H1 (cell line): Measurements from ENCODE around the gene ISM1. TPM values are rescaled to one million over a fixed set of nuclear protein-coding genes. Genes with fewer than 3 reads are reported as not detected.

Experiments
- BACH1 ChIP-seq: IDR thresholded peaks from 2 replicates; pipeline ENCODE4 v1.6.1; 2012; ENCODE audit warnings: low read length, improper control_type of control experiment
- CHD2 ChIP-seq: IDR thresholded peaks from 2 replicates; pipeline ENCODE4 v1.6.1; 2012; ENCODE audit warnings: low read length, improper control_type of control experiment
- CHD7 ChIP-seq: fragments of 300-600 bp; sonication (generic); IDR thresholded peaks from 2 replicates; pipeline ENCODE4 v1.7.1; 2012; ENCODE audit warnings: low read length, moderate library complexity, mild to moderate bottlenecking, inconsistent platforms; ENCODE audit not compliant: insufficient replicate concordance
- PHF8 ChIP-seq: fragments of 200-600 bp; sonication (generic); conservative IDR thresholded peaks from 2 replicates; pipeline ENCODE4 v1.7.1; 2012; ENCODE audit warnings: low read depth, mild to moderate bottlenecking, inconsistent platforms, low read length, moderate library complexity
- RAD21 ChIP-seq, 2 experiments: IDR thresholded peaks in 1 of 2; conservative IDR thresholded peaks in 1 of 2; 2 replicates each; pipeline ENCODE4 v1.6.1; 2011; ENCODE audit warnings: low read depth in 2 of 2, low read length in 2 of 2, improper control_type of control experiment in 1 of 2, inconsistent platforms in 1 of 2, mild to moderate bottlenecking in 1 of 2, moderate library complexity in 1 of 2
- SP2 ChIP-seq: IDR thresholded peaks from 2 replicates; pipeline ENCODE4 v1.6.1; 2012; ENCODE audit warnings: mild to moderate bottlenecking, low read length, inconsistent platforms
- polyA plus RNA-seq, 7 experiments: library from polyadenylated mRNA; depleted of rRNA in 3 of 7; stranded (reverse) in 5 of 7; unstranded in 2 of 7; fragments of >200 nt in 5 of 7; fragments of 200-250 nt in 2 of 7; gene quantifications; 1 replicate in 5 of 7; 2 replicates in 1 of 7; 4 replicates in 1 of 7; pipeline versions ENCODE4 v1.2.1 to v1.2.3, GENCODE V29; 2011 to 2013; ENCODE audit warnings: missing spikeins in 2 of 7, mixed read lengths in 2 of 7
- total RNA-seq: library from RNA; stranded (reverse); fragmentation: NEBNext Ultra II Directional; extraction: Animal tissue kit (Norgen Biotek cat#: 25700); gene quantifications from 2 replicates; pipeline ENCODE4 v1.2.1, GENCODE V29; 2021

The ISM1 gene
- total and polyA plus RNA-seq, 2 of the 8 experiments (the other 6 are each of a cell fraction or from before 2014, with no cell fraction given) = 0.62 to 0.97 TPM

- no peak for TF ChIP-seq CHD7
- TF ChIP-seq BACH1 = no peak
- TF ChIP-seq SP2 = no peak
- TF ChIP-seq RAD21 (IDR thresholded peaks at IDR 0.05 in 1 of 2, conservative IDR thresholded peaks at IDR 0.05 in 1 of 2; ENCODE audit: low read depth in 2 of 2, low read length in 2 of 2) = no peak
- no peak for TF ChIP-seq PHF8
- TF ChIP-seq CHD2 = no peak
- TF ChIP-seq, all 59 proteins: peak for 0
These were observed 91.2 kb downstream of the ISM1 start (continued) for GRCh38 chr20:13312300-13312699.
